Measurements from ENCODE around the gene GPLD1. TPM values are rescaled to one million over a fixed set of nuclear protein-coding genes. Genes with fewer than 3 reads are reported as not detected.
"Not testable (repeated sequence)": the region's sequence is repeated elsewhere in the genome, so short reads cannot be mapped to it uniquely, and the experiment has no call there.

The GPLD1 gene
- total RNA-seq, 1 donor from 2014 or later = 1.8 TPM

DNA sequence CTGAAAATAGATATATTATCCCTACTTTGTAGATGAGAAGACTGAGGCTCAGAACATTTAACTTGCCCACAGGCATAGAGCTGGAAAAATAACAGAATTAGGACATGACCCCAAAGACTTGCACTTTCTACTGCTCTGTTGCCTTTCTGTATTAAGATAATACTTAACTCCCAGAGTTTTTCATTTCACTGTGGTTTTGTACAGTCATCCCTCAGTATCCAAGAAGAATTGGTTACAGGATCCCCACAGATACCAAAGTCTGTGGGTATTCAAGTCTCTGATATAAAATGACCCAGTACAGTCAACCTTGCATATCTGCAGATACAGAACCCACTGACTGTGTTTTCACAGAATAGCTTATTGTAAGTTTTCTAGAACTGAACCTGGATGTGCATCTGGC lies 69.9 kb downstream of the GPLD1 start:
- DNase-seq (ENCODE audit: low read depth) = no peak
- H3K4me3 ChIP-seq (ENCODE audit: low read depth, low read length) = no peak overlapping the region
- no peaks in the 10 kb centered on the region for H3K27me3 ChIP-seq (ENCODE audit: control insufficient read depth, insufficient read depth, low read length)
- peaks cover 3% of the 10 kb centered on the region for H3K36me3 ChIP-seq (ENCODE audit: control insufficient read depth, insufficient read depth, low read length)
- TF ChIP-seq, protein P1, sequence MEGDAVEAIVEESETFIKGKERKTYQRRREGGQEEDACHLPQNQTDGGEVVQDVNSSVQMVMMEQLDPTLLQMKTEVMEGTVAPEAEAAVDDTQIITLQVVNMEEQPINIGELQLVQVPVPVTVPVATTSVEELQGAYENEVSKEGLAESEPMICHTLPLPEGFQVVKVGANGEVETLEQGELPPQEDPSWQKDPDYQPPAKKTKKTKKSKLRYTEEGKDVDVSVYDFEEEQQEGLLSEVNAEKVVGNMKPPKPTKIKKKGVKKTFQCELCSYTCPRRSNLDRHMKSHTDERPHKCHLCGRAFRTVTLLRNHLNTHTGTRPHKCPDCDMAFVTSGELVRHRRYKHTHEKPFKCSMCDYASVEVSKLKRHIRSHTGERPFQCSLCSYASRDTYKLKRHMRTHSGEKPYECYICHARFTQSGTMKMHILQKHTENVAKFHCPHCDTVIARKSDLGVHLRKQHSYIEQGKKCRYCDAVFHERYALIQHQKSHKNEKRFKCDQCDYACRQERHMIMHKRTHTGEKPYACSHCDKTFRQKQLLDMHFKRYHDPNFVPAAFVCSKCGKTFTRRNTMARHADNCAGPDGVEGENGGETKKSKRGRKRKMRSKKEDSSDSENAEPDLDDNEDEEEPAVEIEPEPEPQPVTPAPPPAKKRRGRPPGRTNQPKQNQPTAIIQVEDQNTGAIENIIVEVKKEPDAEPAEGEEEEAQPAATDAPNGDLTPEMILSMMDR (IDR thresholded peaks at IDR 0.05; ENCODE audit: insufficient read depth, low read length, poor library complexity, severe bottlenecking) = no peak

DNA sequence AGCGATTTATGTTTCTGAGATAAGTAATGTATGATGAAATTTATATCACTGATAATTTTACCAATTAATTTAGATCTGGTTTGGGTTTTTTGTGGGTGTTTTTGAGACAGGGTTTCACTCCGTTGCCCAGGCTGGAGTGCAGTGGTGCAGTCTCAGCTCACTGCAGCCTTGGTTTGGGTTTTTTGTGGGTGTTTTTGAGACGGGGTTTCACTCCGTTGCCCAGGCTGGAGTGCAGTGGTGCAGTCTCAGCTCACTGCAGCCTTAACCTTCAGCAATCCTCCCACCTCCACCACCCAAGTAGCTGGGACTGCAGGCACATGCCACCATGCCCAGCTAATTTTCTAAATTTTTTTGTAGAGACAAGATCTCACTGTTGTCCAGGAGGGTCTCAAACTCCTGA lies 73.6 kb downstream of the GPLD1 start:
- TF ChIP-seq, protein P1 (IDR thresholded peaks at IDR 0.05; ENCODE audit: insufficient read depth, low read length, poor library complexity, severe bottlenecking) = no peak
- Histone ChIP-seq H3K27me3 (ENCODE audit: control insufficient read depth, insufficient read depth, low read length) (no peaks in the 10 kb centered on the region), H3K4me3 (ENCODE audit: low read depth, low read length) (no peak overlapping the region), H3K36me3 (ENCODE audit: control insufficient read depth, insufficient read depth, low read length) (peaks cover 9% of the 10 kb centered on the region)
- no peak for DNase-seq (ENCODE audit: low read depth)

DNA sequence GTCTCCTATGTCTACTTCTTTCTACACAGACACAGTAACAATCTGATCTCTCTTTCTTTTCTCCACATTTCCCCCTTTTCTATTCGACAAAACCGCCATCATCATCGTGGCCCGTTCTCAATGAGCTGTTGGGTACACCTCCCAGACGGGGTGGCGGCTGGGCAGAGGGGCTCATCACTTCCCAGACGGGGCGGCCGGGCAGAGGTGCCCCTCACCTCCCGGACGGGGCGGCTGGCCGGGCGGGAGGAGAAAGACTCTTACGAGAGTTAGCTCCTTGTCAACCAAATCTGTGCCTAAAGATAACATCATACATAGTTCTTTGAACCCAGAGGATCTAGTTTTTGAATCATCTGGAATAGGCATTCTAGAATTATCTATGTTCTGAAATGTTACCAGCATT lies 74.8 kb downstream of the GPLD1 start:
- H3K36me3 ChIP-seq (ENCODE audit: control insufficient read depth, insufficient read depth, low read length); DNase-seq (ENCODE audit: low read depth); H3K27me3 ChIP-seq (ENCODE audit: control insufficient read depth, insufficient read depth, low read length): not testable (repeated sequence)

DNA sequence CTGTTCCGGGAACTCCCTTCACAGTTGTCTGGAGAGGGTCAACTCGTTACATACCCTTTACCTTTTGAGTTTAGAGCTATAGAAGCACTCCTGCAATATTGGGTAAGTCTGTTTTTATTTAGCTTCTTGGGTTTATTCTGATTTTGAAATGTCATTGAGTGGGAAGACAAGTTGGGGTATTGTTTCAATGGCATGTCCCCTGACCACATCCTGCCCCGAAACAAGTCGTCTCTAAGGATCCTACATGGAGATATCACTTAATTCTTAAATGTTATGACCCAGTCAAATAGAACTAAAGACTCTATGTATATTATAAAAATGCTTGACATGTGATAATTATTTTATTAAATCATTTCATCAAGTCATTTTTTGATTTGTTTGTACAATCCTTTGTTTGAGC lies 77.1 kb downstream of the GPLD1 start:
- Histone ChIP-seq H3K27me3 (ENCODE audit: control insufficient read depth, insufficient read depth, low read length) (no peaks in the 10 kb centered on the region), H3K36me3 (ENCODE audit: control insufficient read depth, insufficient read depth, low read length) (peaks cover 6% of the 10 kb centered on the region), H3K4me3 (ENCODE audit: low read depth, low read length) (no peak overlapping the region)
- no peak for DNase-seq (ENCODE audit: low read depth)
- TF ChIP-seq, protein P1 (IDR thresholded peaks at IDR 0.05; ENCODE audit: insufficient read depth, low read length, poor library complexity, severe bottlenecking) = no peak

More for the DNA sequence above, 74.8 kb downstream of the GPLD1 start:
- not testable (repeated sequence) for H3K4me3 ChIP-seq (ENCODE audit: low read depth, low read length)

DNA sequence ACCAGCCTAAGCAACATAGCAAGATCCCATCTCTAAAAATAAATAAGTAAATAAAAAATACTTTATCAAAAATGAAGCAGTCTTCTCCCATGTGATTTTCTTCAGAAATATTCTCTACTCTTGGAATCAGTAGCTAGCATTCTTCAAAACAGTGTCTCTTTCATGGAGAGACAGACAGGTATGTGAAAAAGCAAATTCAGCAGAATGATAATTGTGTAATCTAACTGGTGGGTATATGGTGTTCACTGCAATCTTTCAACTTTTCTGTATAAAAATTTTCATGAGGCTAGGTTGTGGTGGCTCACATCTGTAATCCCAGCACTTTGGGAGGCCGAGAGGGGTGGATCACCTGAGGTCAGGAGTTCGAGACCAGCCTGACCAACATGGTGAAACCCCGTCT lies 78.8 kb downstream of the GPLD1 start:
- peaks cover 6% of the 10 kb centered on the region for H3K36me3 ChIP-seq (ENCODE audit: control insufficient read depth, insufficient read depth, low read length)
- H3K27me3 ChIP-seq (ENCODE audit: control insufficient read depth, insufficient read depth, low read length) = no peaks in the 10 kb centered on the region
- no peak overlapping the region for H3K4me3 ChIP-seq (ENCODE audit: low read depth, low read length)
- TF ChIP-seq, protein P1 (IDR thresholded peaks at IDR 0.05; ENCODE audit: insufficient read depth, low read length, poor library complexity, severe bottlenecking) = no peak
- DNase-seq (ENCODE audit: low read depth) = no peak

DNA sequence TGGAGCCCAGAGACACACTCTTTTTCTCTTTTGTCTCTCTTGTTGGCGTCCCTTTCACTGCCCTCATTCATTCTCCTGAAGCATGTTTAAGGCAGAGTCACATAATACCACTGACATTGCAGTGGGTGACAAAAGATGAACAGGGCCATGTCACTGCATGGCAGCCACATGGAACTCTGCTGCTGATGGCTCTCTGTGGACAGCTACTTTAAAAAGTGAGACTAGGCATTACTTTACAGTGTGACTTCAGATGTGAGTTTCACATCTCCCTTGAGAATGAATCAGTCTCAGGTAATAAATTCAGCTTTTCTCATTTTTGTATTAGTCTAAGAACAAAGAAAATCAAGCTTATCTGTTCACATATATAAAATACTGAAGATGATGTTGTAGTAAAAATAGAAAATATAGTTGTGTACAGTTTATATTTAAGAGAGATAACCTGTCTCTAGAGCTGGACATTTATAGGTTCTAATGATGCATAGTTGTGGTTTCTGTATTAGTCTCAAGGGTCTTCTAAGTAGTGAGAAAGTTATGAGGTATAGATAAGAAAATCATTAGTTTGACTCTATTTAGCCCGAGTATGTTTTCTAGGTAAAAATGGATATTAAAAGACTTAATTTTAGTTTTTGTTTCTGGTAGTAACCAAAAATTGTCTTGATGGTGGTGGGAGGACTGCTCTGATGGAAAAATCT lies 80.5 kb downstream of the GPLD1 start:
- TF ChIP-seq, protein P1 (IDR thresholded peaks at IDR 0.05; ENCODE audit: insufficient read depth, low read length, poor library complexity, severe bottlenecking) = no peak
- no peak overlapping the region for H3K4me3 ChIP-seq (ENCODE audit: low read depth, low read length)
- no peak for DNase-seq (ENCODE audit: low read depth)
- H3K36me3 ChIP-seq (ENCODE audit: control insufficient read depth, insufficient read depth, low read length) = peaks cover 6% of the 10 kb centered on the region
- H3K27me3 ChIP-seq (ENCODE audit: control insufficient read depth, insufficient read depth, low read length) = no peaks in the 10 kb centered on the region

Measured in kidney epithelial cell (primary cell).